Large intestine (tissue), 3 donors: Measurements from ENCODE around the gene EPHA7. TPM values are rescaled to one million over a fixed set of nuclear protein-coding genes. Genes with fewer than 3 reads are reported as not detected.

Experiments used
- DNase-seq, 2 donors: peaks; one replicate each; pipeline versions ENCODE4 v3.0.0 to v3.0.0-alpha.2; 2013
- H3K27ac ChIP-seq: one replicate; pipeline ENCODE4 v1.5.1; 2013; ENCODE audit warnings: low read length
- H3K27me3 ChIP-seq: 2 replicates; pipeline ENCODE4 v1.6.1; 2013; ENCODE audit warnings: low read length; ENCODE audit not compliant: control insufficient read depth, insufficient read depth
- H3K36me3 ChIP-seq: 2 replicates; pipeline ENCODE4 v1.6.1; 2013; ENCODE audit warnings: low read length; ENCODE audit not compliant: control insufficient read depth, insufficient read depth
- H3K4me1 ChIP-seq: one replicate; pipeline ENCODE4 v1.6.1; 2013; ENCODE audit warnings: low read length; ENCODE audit not compliant: control insufficient read depth, insufficient read depth
- H3K4me3 ChIP-seq: one replicate; pipeline ENCODE4 v1.5.1; 2013; ENCODE audit warnings: low read length
- H3K9me3 ChIP-seq: one replicate; pipeline ENCODE4 v1.6.1; 2013; ENCODE audit warnings: mild to moderate bottlenecking, low read depth, low read length, moderate library complexity; ENCODE audit not compliant: control insufficient read depth
- WGBS: methylation state at CpG from one replicate; pipeline ENCODE4 v1.1.5; 2013; ENCODE audit warnings: low lambda C conversion rate; ENCODE audit not compliant: insufficient coverage; 5-methylcytosine and 5-hydroxymethylcytosine counted together
- polyA plus RNA-seq: library from polyadenylated mRNA; unstranded; fragments of 120-200 nt; gene quantifications from one replicate; pipeline ENCODE4 v1.2.1, GENCODE V29; 2013

EPHA7 gene
- polyA plus RNA-seq, 1 donor: 6.5 TPM

GRCh38 chr6:93260881-93261280, 158.5 kb downstream of the EPHA7 start:
- Histone ChIP-seq H3K4me1 (no peaks in the 10 kb centered on the region), H3K4me3 (no peak overlapping the region), H3K36me3 (no peaks in the 10 kb centered on the region), H3K27me3 (no peaks in the 10 kb centered on the region), H3K27ac (no peak overlapping the region), H3K9me3 (no peaks in the 10 kb centered on the region)
- DNase-seq: no peak
- WGBS: 86% methylated on average over 1 of the region's 2 CpGs

DNA sequence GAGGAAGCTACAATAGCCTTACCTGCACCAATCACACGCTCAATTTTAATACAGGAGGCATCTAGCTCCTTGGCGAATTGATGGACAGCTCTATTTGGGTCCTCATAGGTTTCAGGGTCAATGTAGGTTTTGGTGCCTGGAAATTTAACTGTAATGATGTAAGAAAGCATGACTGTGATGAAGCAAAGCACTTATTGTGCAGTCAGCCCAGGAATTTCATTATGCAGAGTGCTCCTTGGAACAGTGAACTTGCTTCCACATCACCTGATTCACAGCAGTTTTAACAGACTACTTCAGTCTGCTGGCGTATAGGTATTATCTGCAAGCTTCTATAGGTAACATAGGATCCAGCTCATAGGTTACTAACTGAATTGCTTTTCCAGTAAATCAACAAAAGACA, 160.0 kb downstream of the EPHA7 start:
- H3K27me3 ChIP-seq: no peaks in the 10 kb centered on the region
- H3K9me3 ChIP-seq: no peaks in the 10 kb centered on the region
- no peak overlapping the region for H3K27ac ChIP-seq
- no CpG with 5 or more reads among the region's 3 CpGs for WGBS
- DNase-seq: no peak
- no peaks in the 10 kb centered on the region for H3K36me3 ChIP-seq
- no peak overlapping the region for H3K4me3 ChIP-seq
- H3K4me1 ChIP-seq: no peaks in the 10 kb centered on the region

GRCh38 chr6:93252930-93253329, 166.4 kb downstream of the EPHA7 start:
- no peaks in the 10 kb centered on the region for H3K4me1 ChIP-seq
- no peaks in the 10 kb centered on the region for H3K27me3 ChIP-seq
- H3K9me3 ChIP-seq: no peaks in the 10 kb centered on the region
- no peak overlapping the region for H3K4me3 ChIP-seq
- no peak overlapping the region for H3K27ac ChIP-seq
- H3K36me3 ChIP-seq: no peaks in the 10 kb centered on the region
- DNase-seq: no peak

GRCh38 chr6:93248631-93249030, 170.7 kb downstream of the EPHA7 start:
- Histone ChIP-seq H3K27ac (no peak overlapping the region), H3K4me3 (no peak overlapping the region), H3K9me3 (no peaks in the 10 kb centered on the region), H3K4me1 (no peaks in the 10 kb centered on the region), H3K36me3 (no peaks in the 10 kb centered on the region), H3K27me3 (no peaks in the 10 kb centered on the region)
- no peak for DNase-seq
- WGBS: no CpG with 5 or more reads among the region's 2 CpGs

DNA sequence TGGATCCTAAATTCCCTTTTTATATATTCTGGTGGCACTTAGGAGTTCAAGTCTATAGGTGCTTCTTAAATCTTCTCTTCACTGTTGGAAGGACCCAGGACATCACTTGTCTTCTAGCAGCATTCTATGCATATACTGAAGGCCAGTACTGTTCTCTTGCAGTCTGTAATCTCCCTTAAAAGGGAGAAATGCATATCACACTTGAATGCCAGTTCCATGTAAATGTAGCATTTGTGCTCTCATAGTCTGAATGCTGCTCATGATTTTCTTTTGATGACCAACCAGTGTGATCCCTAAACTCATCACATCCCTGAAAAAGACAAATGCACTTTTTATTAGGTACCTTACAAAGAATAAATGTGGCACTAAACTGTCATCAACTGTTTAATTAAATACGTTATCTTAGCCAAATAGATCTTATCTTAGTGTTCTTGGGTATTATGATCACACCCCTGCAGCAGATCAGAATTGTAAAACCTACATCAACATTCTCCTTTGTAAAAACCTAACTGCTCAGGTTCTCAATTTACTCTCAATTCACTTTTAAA, 176.1 kb downstream of the EPHA7 start:
- H3K27ac ChIP-seq: no peak overlapping the region
- H3K36me3 ChIP-seq: no peaks in the 10 kb centered on the region

GRCh38 chr6:93242049-93242448, 177.3 kb downstream of the EPHA7 start:
- H3K27me3 ChIP-seq: no peaks in the 10 kb centered on the region
- no peaks in the 10 kb centered on the region for H3K9me3 ChIP-seq
- no peaks in the 10 kb centered on the region for H3K4me1 ChIP-seq
- DNase-seq: no peak
- no peaks in the 10 kb centered on the region for H3K36me3 ChIP-seq
- no peak overlapping the region for H3K27ac ChIP-seq
- no peak overlapping the region for H3K4me3 ChIP-seq

More for the DNA sequence above, 176.1 kb downstream of the EPHA7 start:
- H3K9me3 ChIP-seq: no peaks in the 10 kb centered on the region
- no peaks in the 10 kb centered on the region for H3K4me1 ChIP-seq
- no peak for DNase-seq
- WGBS: no CpG with 5 or more reads among the region's 1 CpG
- H3K4me3 ChIP-seq: no peak overlapping the region
- H3K27me3 ChIP-seq: no peaks in the 10 kb centered on the region

DNA sequence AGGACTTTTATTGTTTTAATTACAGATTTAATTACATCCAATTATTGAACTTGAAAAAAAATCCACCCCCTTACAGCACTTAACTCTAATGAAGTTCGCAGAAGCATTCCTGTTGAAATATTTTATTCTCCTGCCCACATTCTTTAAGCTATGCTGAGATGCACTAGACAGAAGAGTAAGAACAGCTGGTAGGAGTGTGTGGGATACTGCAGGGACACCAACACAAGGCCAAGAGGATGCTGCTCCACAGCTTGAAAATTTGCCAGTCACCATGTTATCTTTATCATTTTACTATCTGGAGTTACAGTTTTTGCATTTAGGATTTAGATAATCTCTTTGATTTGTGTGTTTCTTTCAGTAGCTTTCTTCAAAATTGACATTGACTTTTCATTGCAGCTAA, 180.7 kb downstream of the EPHA7 start:
- 67% methylated on average over 1 of the region's 1 CpG for WGBS
- no peaks in the 10 kb centered on the region for H3K36me3 ChIP-seq
- DNase-seq: no peak
- H3K4me3 ChIP-seq: no peak overlapping the region
- H3K4me1 ChIP-seq: no peaks in the 10 kb centered on the region
- H3K9me3 ChIP-seq: no peaks in the 10 kb centered on the region
- H3K27me3 ChIP-seq: no peaks in the 10 kb centered on the region
- no peak overlapping the region for H3K27ac ChIP-seq

DNA sequence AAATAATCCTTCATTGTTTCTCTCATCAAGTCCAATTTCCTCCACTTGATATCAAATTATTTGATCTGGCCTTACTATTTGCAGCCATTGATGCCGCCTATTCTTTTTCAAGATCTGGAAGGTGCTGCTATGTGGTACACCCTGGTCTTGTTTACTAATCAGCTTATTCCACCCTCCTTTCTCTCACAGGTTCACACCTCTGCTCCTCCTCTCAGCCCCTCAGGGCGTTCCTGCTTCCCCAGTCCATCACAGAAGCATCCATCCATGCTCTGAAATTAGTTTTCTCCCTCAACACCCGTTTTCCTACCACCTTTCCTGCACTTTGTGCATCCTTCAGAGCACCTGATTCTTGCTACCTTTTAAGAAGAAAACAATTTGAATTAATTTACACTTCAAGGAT, 183.6 kb downstream of the EPHA7 start:
- no peaks in the 10 kb centered on the region for H3K27me3 ChIP-seq
- 13% methylated on average over 2 of the region's 3 CpGs for WGBS
- no peak overlapping the region for H3K27ac ChIP-seq
- H3K4me1 ChIP-seq: no peaks in the 10 kb centered on the region
- DNase-seq: no peak
- H3K4me3 ChIP-seq: no peak overlapping the region
- no peaks in the 10 kb centered on the region for H3K36me3 ChIP-seq
- H3K9me3 ChIP-seq: no peaks in the 10 kb centered on the region

- no CpG with 5 or more reads among the region's 1 CpG for WGBS
- Histone ChIP-seq H3K27me3 (no peaks in the 10 kb centered on the region), H3K4me3 (no peak overlapping the region), H3K27ac (no peak overlapping the region), H3K36me3 (no peaks in the 10 kb centered on the region), H3K4me1 (no peaks in the 10 kb centered on the region), H3K9me3 (no peaks in the 10 kb centered on the region)
- DNase-seq: no peak
These were observed 192.5 kb downstream of the EPHA7 start for GRCh38 chr6:93226822-93227221.

DNA sequence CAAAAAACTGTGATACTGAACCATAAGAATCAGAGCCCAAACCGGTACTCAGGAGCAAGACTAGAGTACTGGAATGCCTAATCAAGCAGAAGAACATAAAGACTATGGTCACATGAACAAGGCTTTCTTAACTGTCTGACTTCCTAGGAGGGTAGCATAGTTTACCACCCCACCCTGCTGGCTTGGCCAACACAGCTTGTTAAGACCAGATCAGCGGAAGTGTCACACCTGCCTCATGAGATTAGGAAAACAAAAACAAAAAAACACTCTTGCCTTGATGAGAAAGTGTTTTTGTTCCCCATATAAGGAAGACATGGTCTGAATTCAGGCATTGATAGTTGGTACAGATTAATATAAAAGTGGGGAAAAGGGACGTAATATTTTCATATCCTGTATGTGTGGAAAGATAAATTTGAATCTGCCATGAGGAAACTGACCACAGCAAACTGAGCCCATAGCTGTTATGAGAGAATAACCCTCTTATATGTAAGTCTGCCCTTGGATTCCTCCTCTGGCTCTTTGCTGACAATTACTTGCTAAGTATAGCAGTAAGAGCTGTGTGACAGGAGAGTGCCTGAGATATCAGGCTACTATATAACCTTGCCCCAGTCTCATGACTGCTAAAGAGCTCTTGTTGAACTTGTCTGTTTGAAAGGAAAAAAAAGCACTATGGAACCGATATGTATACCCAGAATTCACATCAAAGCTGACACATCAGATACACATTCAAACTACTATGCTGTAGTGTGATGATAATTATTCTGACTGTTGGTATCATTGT, 197.1 kb downstream of the EPHA7 start:
- no peaks in the 10 kb centered on the region for H3K27me3 ChIP-seq
- WGBS: 60% methylated on average over 2 of the region's 4 CpGs
- no peaks in the 10 kb centered on the region for H3K9me3 ChIP-seq
- no peaks in the 10 kb centered on the region for H3K36me3 ChIP-seq
- H3K4me3 ChIP-seq: no peak overlapping the region
- DNase-seq: peak; percentile 7 to 26
- H3K4me1 ChIP-seq: no peaks in the 10 kb centered on the region
- peak overlapping the region; percentile 26 for H3K27ac ChIP-seq

DNA sequence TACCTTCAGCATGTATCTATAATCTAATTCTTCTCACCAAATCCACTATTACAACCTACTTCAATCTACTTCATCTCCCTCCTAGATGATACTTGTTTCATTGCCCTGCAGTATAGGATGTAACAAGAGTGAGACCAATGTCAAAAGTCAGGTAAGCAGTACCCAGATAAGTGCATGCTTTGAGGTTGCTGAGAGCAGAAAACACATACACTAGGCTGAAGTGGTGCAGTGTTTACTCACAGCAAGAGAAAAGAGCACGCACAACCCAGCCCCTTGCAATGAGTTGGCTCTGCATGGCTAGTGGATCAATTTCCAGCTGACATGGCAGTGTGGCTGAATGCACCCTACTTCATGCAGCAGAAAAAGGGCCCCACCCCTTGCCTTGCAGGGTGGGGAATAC, 199.9 kb downstream of the EPHA7 start:
- WGBS: no CpG with 5 or more reads among the region's 1 CpG
- no peak for DNase-seq

More for the DNA sequence above, 199.9 kb downstream of the EPHA7 start:
- Histone ChIP-seq H3K27ac (no peak overlapping the region), H3K4me1 (no peaks in the 10 kb centered on the region), H3K36me3 (no peaks in the 10 kb centered on the region), H3K4me3 (no peak overlapping the region), H3K9me3 (no peaks in the 10 kb centered on the region), H3K27me3 (no peaks in the 10 kb centered on the region)
